Measurements from ENCODE around the gene SLC43A2. TPM values are rescaled to one million over a fixed set of nuclear protein-coding genes. Genes with fewer than 3 reads are reported as not detected.
"Not testable (repeated sequence)": the region's sequence is repeated elsewhere in the genome, so short reads cannot be mapped to it uniquely, and the experiment has no call there.

The SLC43A2 gene
- total and polyA plus RNA-seq, 2 donors (not counting 1 experiment from before 2014, with no cell fraction given), result 8.4 to 13.7 TPM

- Histone ChIP-seq H3K4me1 (ENCODE audit: control insufficient read depth, extremely low read depth, insufficient read depth, low read length) (no peaks in the 10 kb centered on the region), H4K20me1 (ENCODE audit: control insufficient read depth, extremely low read depth, insufficient read depth, low read length) (no peaks in the 10 kb centered on the region), H3K79me2 (ENCODE audit: control insufficient read depth, insufficient read depth, low read length) (peaks cover under 1% of the 10 kb centered on the region), H3K9me3 (ENCODE audit: control insufficient read depth, insufficient read depth, low read depth, low read length) (no peaks in the 10 kb centered on the region), H3K27ac (ENCODE audit: insufficient read depth, low read length) (no peak overlapping the region), H3K9ac (ENCODE audit: insufficient read depth, low read length) (no peak overlapping the region), H3K4me2 (ENCODE audit: extremely low read depth, insufficient read depth, low read length) (no peak overlapping the region), H3K27me3 (ENCODE audit: control insufficient read depth, insufficient read depth, low read length) (no peaks in the 10 kb centered on the region), H3K36me3 (ENCODE audit: control insufficient read depth, insufficient read depth, low read length) (peaks cover 42% of the 10 kb centered on the region), H3K4me3 (replicated peaks in 1 of 4; ENCODE audit: control extremely low read depth in 1 of 4, insufficient read depth in 1 of 4, low read depth in 3 of 4, low read length in 4 of 4) (no peak overlapping the region), H2AFZ (ENCODE audit: low read length) (no peak overlapping the region)
- no peak for DNase-seq (ENCODE audit: low read depth in 2 of 2)
- TF ChIP-seq EZH2 (IDR thresholded peaks at IDR 0.05; ENCODE audit: low read length, missing control alignments), result no peak
- TF ChIP-seq, protein P1, sequence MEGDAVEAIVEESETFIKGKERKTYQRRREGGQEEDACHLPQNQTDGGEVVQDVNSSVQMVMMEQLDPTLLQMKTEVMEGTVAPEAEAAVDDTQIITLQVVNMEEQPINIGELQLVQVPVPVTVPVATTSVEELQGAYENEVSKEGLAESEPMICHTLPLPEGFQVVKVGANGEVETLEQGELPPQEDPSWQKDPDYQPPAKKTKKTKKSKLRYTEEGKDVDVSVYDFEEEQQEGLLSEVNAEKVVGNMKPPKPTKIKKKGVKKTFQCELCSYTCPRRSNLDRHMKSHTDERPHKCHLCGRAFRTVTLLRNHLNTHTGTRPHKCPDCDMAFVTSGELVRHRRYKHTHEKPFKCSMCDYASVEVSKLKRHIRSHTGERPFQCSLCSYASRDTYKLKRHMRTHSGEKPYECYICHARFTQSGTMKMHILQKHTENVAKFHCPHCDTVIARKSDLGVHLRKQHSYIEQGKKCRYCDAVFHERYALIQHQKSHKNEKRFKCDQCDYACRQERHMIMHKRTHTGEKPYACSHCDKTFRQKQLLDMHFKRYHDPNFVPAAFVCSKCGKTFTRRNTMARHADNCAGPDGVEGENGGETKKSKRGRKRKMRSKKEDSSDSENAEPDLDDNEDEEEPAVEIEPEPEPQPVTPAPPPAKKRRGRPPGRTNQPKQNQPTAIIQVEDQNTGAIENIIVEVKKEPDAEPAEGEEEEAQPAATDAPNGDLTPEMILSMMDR (conservative IDR thresholded peaks at IDR 0.05 in 1 of 2, IDR thresholded peaks at IDR 0.05 in 1 of 2; ENCODE audit: low read depth in 1 of 2, low read length in 2 of 2), result no peak
Observed at GRCh38 chr17:1661045-1661444, 32.4 kb upstream of the SLC43A2 start.

DNA sequence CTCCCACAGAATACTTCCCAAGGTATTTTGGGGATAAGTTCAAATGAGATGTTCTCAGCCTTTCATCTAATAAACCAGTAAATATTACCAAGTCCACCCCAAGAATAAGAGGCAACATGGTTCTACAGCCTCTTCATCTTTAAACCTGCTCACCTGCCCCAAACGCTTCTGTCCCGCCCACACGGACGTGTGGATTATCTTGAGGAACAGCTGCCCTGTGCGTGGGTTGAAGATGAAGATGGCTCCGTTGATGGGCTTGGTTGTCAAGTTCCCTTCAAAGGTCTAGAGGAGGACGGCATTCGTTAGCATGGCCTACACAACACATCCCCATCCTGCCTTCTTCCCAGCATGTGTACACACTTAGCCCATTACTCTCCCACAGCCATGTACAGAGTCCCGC lies 29.5 kb upstream of the SLC43A2 start:
- H3K4me3 ChIP-seq (replicated peaks in 1 of 4; ENCODE audit: control extremely low read depth in 1 of 4, insufficient read depth in 1 of 4, low read depth in 3 of 4, low read length in 4 of 4), result no peak overlapping the region
- no peak for TF ChIP-seq EZH2 (IDR thresholded peaks at IDR 0.05; ENCODE audit: low read length, missing control alignments)
- TF ChIP-seq, protein P1 (conservative IDR thresholded peaks at IDR 0.05 in 1 of 2, IDR thresholded peaks at IDR 0.05 in 1 of 2; ENCODE audit: low read depth in 1 of 2, low read length in 2 of 2), result no peak
- H3K27me3 ChIP-seq (ENCODE audit: control insufficient read depth, insufficient read depth, low read length), result no peaks in the 10 kb centered on the region
- no peaks in the 10 kb centered on the region for H3K79me2 ChIP-seq (ENCODE audit: control insufficient read depth, insufficient read depth, low read length)
- H4K20me1 ChIP-seq (ENCODE audit: control insufficient read depth, extremely low read depth, insufficient read depth, low read length), result no peaks in the 10 kb centered on the region
- H3K4me2 ChIP-seq (ENCODE audit: extremely low read depth, insufficient read depth, low read length), result no peak overlapping the region
- no peak overlapping the region for H3K9ac ChIP-seq (ENCODE audit: insufficient read depth, low read length)
- no peak overlapping the region for H2AFZ ChIP-seq (ENCODE audit: low read length)
- no peaks in the 10 kb centered on the region for H3K9me3 ChIP-seq (ENCODE audit: control insufficient read depth, insufficient read depth, low read depth, low read length)
- DNase-seq (ENCODE audit: low read depth in 2 of 2), result no peak
- H3K4me1 ChIP-seq (ENCODE audit: control insufficient read depth, extremely low read depth, insufficient read depth, low read length), result no peaks in the 10 kb centered on the region
- H3K36me3 ChIP-seq (ENCODE audit: control insufficient read depth, insufficient read depth, low read length), result peaks cover 54% of the 10 kb centered on the region
- H3K27ac ChIP-seq (ENCODE audit: insufficient read depth, low read length), result no peak overlapping the region

GRCh38 chr17:1653735-1654134 lies 25.1 kb upstream of the SLC43A2 start:
- no peak overlapping the region for H3K4me2 ChIP-seq (ENCODE audit: extremely low read depth, insufficient read depth, low read length)
- H3K9me3 ChIP-seq (ENCODE audit: control insufficient read depth, insufficient read depth, low read depth, low read length), result no peaks in the 10 kb centered on the region
- H3K4me3 ChIP-seq (replicated peaks in 1 of 4; ENCODE audit: control extremely low read depth in 1 of 4, insufficient read depth in 1 of 4, low read depth in 3 of 4, low read length in 4 of 4), result no peak overlapping the region

GRCh38 chr17:1652794-1653193 lies 24.2 kb upstream of the SLC43A2 start:
- not testable (repeated sequence) for H3K9ac ChIP-seq (ENCODE audit: insufficient read depth, low read length); H4K20me1 ChIP-seq (ENCODE audit: control insufficient read depth, extremely low read depth, insufficient read depth, low read length)
- peaks cover 37% of the 10 kb centered on the region for H3K36me3 ChIP-seq (ENCODE audit: control insufficient read depth, insufficient read depth, low read length)

More at GRCh38 chr17:1653735-1654134, 25.1 kb upstream of the SLC43A2 start:
- TF ChIP-seq EZH2 (IDR thresholded peaks at IDR 0.05; ENCODE audit: low read length, missing control alignments), result no peak
- TF ChIP-seq, protein P1 (conservative IDR thresholded peaks at IDR 0.05 in 1 of 2, IDR thresholded peaks at IDR 0.05 in 1 of 2; ENCODE audit: low read depth in 1 of 2, low read length in 2 of 2), result no peak
- H3K36me3 ChIP-seq (ENCODE audit: control insufficient read depth, insufficient read depth, low read length), result peaks cover 45% of the 10 kb centered on the region
- peaks cover 6% of the 10 kb centered on the region for H3K4me1 ChIP-seq (ENCODE audit: control insufficient read depth, extremely low read depth, insufficient read depth, low read length)
- H3K27ac ChIP-seq (ENCODE audit: insufficient read depth, low read length), result no peak overlapping the region
- no peaks in the 10 kb centered on the region for H4K20me1 ChIP-seq (ENCODE audit: control insufficient read depth, extremely low read depth, insufficient read depth, low read length)
- H3K79me2 ChIP-seq (ENCODE audit: control insufficient read depth, insufficient read depth, low read length), result no peaks in the 10 kb centered on the region
- no peak for DNase-seq (ENCODE audit: low read depth in 2 of 2)
- no peaks in the 10 kb centered on the region for H3K27me3 ChIP-seq (ENCODE audit: control insufficient read depth, insufficient read depth, low read length)
- no peak overlapping the region for H2AFZ ChIP-seq (ENCODE audit: low read length)
- H3K9ac ChIP-seq (ENCODE audit: insufficient read depth, low read length), result no peak overlapping the region

More at GRCh38 chr17:1652794-1653193, 24.2 kb upstream of the SLC43A2 start:
- not testable (repeated sequence) for H3K9me3 ChIP-seq (ENCODE audit: control insufficient read depth, insufficient read depth, low read depth, low read length); H3K79me2 ChIP-seq (ENCODE audit: control insufficient read depth, insufficient read depth, low read length); H3K27me3 ChIP-seq (ENCODE audit: control insufficient read depth, insufficient read depth, low read length); H2AFZ ChIP-seq (ENCODE audit: low read length); H3K4me3 ChIP-seq (replicated peaks in 1 of 4; ENCODE audit: control extremely low read depth in 1 of 4, insufficient read depth in 1 of 4, low read depth in 3 of 4, low read length in 4 of 4); DNase-seq (ENCODE audit: low read depth in 2 of 2); H3K4me2 ChIP-seq (ENCODE audit: extremely low read depth, insufficient read depth, low read length); H3K27ac ChIP-seq (ENCODE audit: insufficient read depth, low read length)
- H3K4me1 ChIP-seq (ENCODE audit: control insufficient read depth, extremely low read depth, insufficient read depth, low read length), result peaks cover 10% of the 10 kb centered on the region
